Muscle of arm (tissue), 12 donors: ENCODE measurements around the gene EI24. TPM values are rescaled to one million over a fixed set of nuclear protein-coding genes. Genes with fewer than 3 reads are reported as not detected.
"Not testable (repeated sequence)": the region's sequence is repeated elsewhere in the genome, so short reads cannot be mapped to it uniquely, and the experiment has no call there.

ENCODE experiments used
- DNase-seq: peaks from one replicate; pipeline ENCODE4 v3.0.0-alpha.2; 2013
- polyA plus RNA-seq, 12 donors: library from polyadenylated mRNA; unstranded; fragments of 120-200 nt; gene quantifications; one replicate each; pipeline ENCODE4 v1.2.1, GENCODE V29; 2013; ENCODE audit not compliant: insufficient read length in 12 of 12

EI24 gene
- polyA plus RNA-seq, 12 donors: 61.6 to 1,300 (median 73.4) TPM

DNA sequence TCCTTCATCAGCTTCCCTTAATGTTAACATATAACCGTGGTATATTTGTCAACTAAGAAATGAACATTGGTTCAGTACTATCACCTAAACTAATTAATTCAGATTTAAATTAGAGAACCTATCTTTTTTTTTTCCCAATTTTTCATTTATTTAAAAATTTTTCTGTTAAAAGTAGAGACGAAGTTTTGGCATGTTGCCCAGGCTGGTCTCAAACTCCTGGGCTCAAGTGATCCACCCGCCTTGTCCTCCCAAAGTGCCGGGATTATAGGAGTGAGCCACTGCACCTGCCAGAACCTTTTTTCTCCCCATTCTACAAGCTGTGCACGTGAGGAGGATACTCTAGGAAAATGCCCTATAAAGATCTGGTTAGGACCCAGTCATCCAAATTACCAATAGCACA is 3.6 kb downstream of the EI24 start:
- no peak for DNase-seq

DNA sequence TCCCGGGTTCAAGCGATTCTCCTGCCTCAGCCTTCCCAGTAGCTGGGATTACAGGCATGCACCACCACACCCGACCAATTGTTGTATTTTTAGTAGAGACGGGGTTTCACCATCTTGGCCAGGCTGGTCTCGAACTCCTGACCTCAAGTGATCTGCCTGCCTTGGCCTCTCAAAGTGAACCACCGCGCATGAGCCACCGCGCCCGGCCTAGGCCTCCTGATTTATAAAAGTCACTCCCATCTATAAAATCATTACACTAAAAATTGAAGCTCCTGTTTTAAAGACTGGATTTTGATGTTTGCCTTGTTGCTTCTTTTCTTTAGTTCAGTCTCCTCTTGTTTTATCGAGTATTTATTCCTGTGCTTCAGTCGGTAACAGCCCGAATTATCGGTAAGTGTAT is 7.9 kb downstream of the EI24 start:
- DNase-seq: not testable (repeated sequence)

DNA sequence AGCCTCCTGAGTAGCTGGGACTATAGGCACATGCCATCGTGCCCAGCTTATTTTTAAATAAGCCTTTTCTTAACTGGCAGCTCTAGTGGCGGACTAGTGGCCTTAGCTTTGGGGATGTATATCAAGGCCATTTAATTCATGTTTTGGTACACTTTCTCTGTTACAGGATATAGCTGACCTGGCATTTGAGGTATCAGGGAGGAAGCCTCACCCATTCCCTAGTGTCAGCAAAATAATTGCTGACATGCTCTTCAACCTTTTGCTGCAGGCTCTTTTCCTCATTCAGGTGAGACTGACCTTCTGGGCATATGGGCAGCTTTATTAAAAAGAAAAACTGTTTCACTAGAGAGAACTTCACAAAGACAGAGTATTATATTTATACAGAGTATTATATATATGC is 9.5 kb downstream of the EI24 start:
- DNase-seq: no peak

DNA sequence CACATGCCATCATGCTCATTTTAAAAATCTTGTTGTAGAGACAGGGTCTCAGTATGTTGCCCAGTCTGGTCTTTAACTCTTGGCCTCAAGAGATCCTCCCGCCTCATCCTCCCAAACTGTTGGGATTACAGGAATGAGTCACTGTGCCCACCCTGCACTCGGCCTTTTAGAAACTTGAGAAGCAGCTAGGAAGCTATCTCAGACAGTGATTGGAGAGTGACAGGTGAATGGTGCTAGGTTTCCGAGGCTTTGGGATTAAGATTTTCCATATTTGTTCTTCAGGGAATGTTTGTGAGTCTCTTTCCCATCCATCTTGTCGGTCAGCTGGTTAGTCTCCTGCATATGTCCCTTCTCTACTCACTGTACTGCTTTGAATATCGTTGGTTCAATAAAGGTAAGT is 10.5 kb downstream of the EI24 start:
- DNase-seq: no peak

DNA sequence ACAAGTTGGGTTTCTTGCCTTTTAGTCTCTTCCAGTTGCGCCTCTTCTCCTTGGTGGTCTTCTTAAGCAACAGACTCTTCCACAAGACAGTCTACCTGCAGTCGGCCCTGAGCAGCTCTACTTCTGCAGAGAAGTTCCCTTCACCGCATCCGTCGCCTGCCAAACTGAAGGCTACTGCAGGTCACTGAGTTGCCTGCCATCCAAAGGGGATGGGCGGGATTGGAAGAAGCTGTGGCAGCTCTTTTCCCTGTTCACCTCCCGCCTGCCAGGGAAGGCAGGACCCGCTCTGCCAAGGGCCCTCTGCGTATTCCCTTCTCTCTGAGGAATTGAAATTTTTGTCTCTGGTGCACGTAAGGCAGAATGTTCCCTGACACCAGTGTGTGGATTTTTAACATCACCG is 14.2 kb downstream of the EI24 start:
- DNase-seq: no peak

DNA sequence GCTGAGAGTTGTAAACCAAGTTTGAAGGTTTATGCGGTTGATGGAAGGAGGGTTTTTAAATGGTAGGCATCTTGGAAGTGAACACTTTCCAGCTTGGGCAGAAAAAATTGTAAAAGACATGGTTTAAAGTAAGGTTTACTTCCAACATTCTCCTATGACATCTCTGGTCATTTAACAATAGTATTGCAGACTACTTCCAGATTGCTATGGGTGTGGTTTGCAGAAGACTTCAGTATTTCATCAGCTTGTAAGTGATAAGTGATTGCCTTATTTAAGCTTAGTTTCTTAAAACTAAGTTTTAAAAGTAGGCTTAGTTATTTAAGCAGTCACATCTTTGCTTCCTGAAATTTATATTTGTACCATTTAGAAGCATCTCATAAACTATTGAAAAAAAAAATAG is 16.2 kb downstream of the EI24 start:
- DNase-seq: no peak

DNA sequence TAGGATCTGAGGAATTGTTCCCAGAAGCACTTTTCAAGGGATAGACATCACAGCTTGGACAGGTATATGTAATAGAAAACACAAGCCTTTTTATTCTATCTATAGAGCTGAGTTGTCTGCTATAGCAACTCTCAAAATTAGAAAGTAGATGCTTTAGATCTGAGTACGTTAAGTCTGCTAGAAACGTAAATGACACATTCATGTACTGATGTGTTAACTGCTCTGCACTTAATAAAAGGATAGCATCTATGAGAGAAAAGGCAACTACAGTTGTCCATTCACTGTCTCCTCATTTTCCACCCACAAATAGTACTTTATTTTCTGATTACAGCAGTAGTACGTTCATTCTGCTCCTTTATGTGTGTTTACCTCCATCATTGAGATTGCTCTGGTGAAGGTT is 17.3 kb downstream of the EI24 start:
- no peak for DNase-seq

DNA sequence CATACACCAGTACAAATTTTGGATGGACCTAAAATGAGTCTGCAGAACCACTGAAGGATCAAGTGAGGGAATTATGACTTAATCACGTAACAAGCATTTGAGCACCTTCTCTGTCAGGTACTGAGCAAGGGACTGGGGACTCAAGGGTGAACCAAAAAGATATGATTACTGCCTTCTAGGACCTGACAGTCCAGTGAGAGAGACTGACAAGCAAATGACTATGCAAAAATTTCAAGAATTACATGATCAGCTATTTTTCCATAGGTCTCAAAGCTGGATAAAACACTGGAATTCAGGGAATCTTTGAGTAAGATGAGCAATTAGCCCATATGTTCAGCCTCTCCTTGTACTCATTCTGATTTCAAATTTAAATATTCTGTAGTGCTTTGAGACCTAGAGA is 18.2 kb downstream of the EI24 start:
- no peak for DNase-seq

DNA sequence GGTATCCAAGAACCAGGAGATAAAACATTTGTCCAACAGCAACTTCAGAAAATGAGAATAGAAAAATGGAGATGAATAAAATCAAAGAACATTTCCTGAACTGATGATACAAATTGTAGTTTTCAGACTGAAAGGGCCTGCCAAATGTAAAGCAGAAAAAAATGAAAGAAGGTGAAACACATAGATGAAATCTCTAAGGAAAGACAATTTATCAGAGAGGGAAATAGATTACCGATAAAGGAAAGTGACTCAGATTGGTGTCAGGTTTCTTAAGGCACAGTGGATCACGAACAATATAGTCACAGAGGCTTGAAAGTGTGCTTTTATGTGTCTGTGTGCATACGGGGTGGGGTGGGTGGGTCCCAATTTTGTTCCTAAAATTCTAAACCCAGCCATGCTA is 19.2 kb downstream of the EI24 start:
- DNase-seq: no peak

DNA sequence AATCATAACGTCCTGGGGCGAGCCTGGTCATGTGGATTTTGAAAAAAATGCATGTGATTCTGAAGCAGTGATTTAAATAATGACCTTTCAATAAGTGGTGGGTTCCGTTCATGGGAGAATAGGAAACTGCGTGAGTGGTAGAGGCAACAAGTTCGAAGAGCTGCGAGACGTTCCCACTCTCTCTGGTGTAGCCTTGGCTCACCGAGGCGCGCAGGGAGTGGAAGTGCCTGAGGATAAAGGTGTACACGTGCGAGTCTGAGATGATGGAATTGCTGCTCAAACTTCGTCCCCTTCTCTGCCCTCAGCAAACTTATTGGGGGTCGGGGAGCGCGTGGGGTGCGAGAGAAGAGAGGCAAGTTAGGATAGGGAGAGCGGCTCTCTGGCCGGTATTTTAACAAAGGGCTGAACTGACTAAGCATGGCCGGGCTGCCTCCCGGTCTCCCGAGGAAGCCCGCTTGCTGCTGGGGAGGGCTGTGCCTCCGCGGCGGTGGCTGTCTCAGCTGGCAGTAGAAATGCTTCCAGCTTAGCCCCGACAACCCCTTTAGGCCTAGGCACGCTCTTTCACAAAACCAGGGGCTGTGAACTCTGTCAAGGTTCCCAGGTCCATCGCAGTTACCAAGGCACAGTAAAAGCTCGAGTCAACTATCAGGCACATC is 22.5 kb downstream of the EI24 start:
- DNase-seq: no peak

DNA sequence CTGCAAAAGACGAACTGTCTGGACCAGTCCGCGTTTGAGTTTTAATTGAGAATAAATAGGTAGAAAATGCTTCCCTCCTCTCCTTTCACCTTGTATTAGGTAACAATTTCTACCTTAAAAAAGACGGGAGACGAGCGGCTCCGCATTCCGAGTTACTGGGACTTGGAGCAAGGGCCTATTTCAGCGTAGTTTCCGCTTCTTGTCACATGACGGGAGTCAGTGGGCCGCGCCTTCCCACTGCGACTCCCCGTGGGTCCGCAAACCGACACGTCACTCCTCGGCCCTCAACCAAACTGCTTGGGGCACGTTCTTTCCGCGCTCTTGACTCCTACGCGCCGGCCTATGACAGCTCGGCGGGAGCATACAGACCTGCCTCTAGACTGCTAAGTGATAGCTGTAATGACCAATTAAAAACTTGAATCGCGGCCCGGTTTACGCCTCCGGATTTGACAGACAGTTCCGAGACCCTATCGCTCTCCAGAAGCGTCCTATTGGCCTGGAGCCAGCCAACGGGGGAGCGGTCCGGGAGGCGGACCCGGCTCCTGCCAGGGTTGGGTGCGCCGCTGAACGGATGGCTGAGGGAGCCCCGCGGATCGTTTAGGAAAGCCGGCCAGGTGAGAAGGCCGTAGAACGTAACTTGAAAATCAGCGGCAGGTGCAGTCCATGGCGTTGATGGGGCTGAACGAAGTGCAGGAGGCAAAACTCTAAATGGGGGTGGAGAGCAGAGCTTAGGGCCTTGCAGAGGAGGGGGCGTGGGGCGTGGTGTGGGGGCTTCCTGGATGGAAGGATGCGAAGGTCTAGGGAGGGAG is 23.2 kb downstream of the EI24 start, which contains the start of gene STT3A:
TSS of gene STT3A (plus strand) at position 548 of the 809 bp plus-strand sequence. CDS start 3,064 bp downstream, outside the sequence.
- DNase-seq: peak; percentile 100

DNA sequence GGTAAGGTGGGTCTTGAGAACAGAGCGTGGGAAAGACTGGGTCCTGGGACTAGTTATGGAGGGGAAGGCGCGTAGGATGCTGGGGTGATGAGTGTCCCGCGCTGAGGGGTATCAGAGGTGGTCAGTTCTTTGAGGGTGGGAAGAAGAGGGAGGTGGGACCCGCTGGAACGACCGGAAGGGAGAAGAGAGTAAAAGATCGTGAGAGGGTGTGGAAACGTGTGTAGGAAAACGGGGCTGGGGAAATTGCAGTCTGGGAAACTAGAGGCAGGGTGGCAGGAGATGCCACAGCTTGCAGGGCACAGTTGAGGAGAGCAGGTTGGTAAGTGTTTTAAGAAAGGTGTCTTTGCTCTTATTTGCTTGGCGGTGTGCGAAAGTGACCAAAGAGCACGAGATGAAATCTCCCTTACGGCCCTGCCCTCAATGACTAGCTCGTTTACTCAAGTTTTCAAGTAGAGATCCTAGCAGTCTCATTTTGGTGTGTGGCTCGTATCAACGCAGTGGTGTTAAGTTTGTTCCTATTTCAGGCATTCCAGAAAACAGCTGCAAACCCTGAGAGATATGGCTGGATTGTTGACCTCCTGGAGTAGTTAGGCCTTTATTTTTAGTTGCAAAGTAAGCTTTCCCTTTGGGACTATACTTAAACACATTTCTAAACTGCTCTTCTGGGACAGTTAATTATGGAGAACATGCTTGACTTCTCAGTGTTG is 24.0 kb downstream of the EI24 start:
- no peak for DNase-seq

DNA sequence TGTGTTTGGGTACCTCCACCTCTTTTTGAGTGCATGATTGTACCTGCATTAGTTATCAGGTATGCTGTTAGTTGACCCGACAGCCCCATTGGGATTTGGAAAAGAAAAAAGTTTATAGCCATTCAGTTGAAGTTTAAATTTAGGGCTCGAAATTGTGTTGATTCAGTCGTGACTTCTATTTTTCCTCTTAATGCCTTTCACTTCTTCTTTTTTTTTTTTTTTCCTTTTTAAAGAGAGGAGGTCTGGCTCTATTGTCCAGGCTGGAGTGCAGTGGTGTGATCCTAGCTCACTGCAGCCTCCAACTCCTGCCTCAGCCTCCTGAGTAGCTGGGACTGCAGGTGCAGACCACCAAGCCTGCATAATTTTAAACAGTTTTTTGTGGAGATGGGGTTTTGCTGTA is 25.7 kb downstream of the EI24 start:
- DNase-seq: no peak

DNA sequence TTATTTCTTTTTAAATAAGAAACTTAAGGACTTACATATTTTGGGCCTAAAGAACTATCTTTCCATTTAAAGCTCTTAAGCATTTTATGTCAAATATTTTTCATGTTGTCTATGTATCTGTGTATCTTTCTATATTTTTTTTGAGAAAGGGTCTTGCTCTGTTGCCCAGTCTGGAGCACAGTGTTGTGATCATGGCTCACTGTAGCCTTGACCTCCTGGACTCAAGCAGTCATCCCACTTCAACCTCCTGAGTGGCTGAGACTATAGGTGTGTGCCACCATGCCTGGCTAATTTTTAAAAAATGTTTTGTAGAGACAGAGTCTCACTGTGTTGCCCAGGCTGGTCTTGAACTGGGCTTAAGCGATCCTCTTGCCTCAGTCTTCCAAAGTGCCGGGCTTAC is 31.4 kb downstream of the EI24 start:
- no peak for DNase-seq

DNA sequence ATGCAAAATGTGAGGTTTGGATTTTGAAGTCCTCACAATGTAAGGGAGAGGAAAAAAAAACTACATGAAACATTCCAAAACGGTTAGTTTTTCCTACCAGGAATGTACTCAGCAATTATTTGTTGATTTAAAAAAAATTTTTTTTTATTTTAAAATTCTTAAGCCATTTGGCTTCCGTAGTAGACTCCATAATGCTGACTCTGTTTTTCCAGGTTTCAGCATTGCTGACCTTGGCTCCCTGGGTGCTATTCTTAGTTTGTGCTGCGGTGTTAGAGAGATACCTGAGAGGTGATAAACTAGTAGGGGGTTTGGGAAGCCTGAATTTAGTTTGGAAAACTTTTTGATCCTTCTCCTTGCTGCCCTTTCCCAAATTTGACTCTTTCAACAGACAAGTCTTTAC is 33.9 kb downstream of the EI24 start:
- DNase-seq: no peak

DNA sequence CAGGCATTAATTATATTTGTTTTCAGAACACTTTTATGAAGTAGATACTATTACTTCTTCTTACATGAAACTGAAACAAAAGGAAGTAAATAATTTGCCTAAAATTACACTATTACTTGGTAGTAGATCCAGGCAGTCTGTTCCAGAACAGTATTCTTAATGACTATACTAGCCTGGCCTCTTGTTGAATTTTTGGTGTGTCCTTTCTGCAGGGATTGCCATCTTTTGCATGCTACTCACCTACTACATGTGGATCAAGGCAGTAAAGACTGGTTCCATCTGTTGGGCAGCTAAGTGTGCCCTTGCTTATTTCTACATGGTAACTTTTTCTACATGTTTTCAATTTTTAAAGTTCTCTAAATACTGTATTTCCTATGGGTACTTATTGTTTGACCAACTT is 36.1 kb downstream of the EI24 start:
- no peak for DNase-seq

DNA sequence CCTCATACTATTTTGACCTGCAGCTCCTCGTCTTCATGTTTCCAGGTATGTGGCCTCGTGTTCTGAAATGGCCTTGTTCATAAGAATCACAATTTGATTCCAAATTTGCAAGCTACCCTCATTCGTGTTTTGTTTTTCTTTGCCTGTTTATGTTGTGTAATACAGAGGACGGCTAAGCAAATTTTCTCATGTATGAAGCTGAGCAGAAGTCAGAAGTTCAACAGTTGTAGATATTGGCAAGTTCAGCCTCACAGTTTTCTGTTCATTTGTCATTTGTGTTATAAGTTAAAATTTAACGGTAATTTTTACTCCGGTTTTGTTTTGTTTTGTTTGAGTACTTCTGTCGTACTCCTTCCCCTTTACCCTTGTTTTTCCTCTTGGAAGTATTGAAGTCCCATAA is 40.3 kb downstream of the EI24 start:
- DNase-seq: no peak

DNA sequence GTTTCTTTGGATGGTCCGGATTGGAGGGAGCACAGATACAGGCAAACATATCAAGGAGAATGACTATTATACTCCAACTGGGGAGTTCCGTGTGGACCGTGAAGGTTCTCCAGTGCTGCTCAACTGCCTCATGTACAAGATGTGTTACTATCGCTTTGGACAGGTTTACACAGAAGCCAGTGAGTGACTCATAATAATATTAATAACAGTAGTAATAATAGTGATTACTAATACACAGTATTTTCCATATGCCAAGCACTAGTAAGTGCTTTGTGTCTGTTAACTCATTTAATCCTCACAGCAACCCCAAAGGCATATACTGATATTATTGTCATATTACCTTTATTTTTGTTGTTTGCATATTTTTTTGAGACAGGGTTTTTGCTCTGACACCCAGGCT is 49.1 kb downstream of the EI24 start:
- DNase-seq: no peak

DNA sequence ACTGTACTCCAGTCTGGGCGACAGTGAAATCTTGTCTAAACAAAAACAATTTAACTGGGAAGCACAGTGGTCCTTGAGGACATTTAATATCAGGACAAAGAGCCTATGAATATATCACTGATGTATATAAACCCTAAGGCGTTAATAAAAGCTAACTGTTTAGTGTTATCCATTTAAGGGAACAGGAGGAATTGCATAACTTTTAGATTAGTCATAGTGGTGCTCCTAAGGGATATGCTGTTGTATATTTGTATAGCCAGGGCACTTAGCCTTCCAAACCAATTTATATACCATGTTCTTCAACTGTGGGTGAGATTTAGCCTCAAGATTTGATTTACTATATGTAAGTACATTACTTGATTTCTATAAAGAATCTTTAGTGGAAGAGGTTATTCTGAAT is 52.7 kb downstream of the EI24 start:
- DNase-seq: no peak

DNA sequence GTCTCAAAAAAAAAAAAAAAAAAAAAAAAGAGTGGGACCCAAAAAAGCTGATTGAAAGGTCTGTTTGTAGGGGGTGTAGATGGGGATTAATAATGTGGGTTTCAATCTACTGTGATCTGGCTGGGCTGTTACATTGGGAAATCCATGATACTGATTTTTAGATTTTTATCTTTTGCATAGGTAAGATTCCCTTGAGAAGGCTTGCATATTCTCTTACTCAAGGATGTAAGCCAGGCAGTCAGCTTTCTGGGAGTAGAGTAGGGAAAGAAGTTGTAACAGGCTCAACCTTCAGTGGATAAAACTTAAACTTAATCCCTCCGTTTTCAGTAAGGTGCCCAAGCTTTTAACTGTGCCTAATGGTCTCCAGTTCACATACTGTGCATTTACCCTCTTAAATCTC is 53.8 kb downstream of the EI24 start:
- no peak for DNase-seq

DNA sequence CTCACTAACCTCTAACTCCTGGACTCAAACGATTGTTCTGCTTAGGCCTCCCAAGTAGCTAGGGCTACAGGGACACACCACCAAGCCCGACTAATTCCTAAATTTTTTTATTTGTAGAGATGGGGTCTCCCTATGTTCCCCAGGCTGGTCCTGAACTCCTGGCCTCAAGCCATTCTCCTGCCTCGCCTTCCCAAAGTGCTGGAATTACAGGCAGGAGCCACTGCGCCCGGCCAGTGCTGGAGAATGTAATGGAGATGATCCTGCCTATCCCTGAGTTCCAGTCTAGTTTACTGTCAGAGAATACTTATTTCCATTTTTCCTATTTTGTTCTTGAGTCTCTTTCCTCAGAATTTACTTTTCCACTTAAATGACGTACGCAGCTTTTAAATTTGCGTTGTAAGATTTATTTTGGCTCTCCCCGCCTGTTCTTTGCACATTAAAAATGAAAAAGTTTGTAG is 55.5 kb downstream of the EI24 start, which contains the start of gene CHEK1:
TSS of gene CHEK1 (plus strand) at position 408 of the 458 bp plus-strand sequence. CDS start 1,606 bp downstream, outside the sequence.
- no peak for DNase-seq

DNA sequence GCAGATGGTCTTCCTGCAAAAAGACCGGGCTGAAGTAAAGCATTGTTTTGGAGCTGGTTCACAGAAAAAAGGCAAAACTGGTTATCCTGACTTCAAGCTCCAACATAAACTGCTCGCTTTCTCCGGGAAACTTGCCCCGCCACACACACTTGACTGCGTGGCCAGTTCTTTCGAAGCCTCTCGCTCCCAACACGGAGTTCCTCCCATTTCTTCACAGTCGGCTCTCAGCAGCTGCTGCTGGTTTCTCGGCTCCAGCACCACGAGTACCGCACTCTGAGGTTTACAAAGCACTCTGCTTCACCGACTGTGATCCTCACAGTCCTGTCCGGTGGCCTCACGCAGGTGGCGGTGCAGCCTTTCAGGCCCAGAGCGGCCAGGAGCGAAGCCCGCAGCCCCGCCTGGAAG is 56.0 kb downstream of the EI24 start:
- DNase-seq: no peak
